ENCODE measurements around the gene S100A12.

- no peak for TF ChIP-seq CTCF (IDR thresholded peaks at IDR 0.05; ENCODE audit: insufficient read depth, low read length, poor library complexity, severe bottlenecking)
- TF ChIP-seq EZH2phosphoT487 (conservative IDR thresholded peaks at IDR 0.05; ENCODE audit: low read length): no peak
Measured at GRCh38 chr1:153356392-153357075, 18.9 kb downstream of the S100A12 start.

All from SU-DHL-6 (cell line).